Kidney tubule cell (primary cell): ENCODE measurements around the gene PZP.

Experiments
- DNase-seq: peaks from one replicate; pipeline ENCODE4 v3.0.0-alpha.2; 2018; ENCODE audit warnings: low spot score

PZP gene

DNA sequence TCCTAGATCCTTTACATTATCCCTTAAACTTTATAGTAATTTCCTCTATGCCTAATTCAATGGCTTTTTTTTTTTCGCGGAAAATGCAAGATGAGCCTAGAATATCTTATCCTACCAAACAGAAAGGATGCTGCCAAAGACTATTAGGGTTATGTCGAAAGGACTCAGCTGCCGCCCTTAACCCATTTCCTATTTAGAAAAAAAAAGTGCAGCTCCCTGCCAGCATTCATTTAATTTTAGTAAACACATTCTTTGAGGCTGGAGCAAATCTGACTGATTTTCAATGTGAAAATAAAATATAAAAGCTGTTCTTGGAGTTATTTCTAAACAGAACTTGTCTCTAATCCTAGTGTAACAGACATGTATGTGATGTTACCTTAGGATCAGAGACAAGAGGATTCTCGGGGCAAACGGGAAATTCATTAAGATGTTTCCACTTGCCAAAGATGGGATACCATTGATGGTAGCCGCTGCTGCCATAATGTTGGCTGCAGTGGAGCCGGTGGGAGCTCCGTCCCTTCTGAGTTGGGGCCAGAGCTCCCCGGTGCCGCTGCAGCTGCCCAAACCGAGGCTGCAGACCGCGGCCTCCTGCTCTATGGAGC is 84.3 kb downstream of the PZP start:
- no peak for DNase-seq

- DNase-seq = no peak
Measured at GRCh38 chr12:9122091-9122609, 86.0 kb downstream of the PZP start.

GRCh38 chr12:9120487-9121184 is 87.6 kb downstream of the PZP start:
- no peak for DNase-seq

DNA sequence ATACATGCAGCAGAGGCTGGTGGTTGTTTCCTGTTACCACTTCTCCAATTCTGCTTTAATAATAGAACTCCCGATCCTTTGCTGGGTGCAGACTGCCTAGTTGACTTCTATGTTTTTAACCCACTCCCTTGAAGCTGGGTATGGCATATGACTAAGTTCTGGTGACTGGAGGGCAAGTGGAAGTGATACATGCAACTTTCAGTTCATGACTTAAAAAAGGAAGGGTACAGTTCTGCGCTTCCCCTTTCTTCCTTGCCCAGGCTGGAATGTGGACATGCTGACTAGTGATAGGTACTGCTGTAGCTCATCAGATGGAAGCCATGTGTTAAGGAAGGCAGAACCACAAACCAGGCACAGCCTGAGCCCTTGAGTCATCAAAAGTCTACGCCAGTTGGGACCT is 90.0 kb downstream of the PZP start:
- no peak for DNase-seq

GRCh38 chr12:9115731-9116559 is 92.2 kb downstream of the PZP start, which contains the start of gene A2M:
Gene A2M, minus strand, starts transcription at chr12:9115919. Its CDS starts 70 bp downstream, at chr12:9115849.
- no peak for DNase-seq

DNA sequence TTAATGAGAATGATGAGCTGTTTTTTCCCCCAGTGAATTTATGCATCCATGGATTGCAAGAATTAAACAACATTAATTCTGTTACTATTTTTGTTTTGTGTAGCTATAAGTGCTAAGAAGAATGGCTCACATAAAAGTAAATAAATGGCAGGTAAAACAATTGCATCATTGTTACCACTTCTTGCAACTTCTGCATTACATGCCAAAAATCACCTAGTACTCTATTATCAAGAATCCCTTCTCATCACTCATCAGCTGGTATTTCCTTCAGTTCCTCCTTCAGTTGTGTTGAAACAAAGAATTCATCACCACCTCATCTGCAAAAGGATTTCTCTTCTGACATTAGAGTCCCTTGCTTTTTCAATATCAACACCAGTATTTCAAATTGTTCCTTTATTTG is 93.2 kb downstream of the PZP start:
- no peak for DNase-seq

DNA sequence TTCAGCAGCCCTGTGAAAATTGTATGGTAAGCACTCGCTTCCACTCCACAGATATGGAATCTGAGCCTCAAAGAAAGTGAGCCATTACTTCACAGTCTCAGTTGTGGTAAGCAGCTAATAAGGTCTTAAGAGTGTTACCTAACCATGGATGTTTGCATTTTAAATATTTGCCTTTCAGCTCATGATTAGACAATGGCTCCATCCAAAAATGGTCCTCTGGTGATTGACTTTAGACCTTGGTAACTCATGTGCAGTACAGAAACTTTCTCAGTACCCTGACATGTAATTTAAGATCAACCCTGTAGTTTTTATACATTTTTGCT is 94.2 kb downstream of the PZP start:
- DNase-seq = no peak

DNA sequence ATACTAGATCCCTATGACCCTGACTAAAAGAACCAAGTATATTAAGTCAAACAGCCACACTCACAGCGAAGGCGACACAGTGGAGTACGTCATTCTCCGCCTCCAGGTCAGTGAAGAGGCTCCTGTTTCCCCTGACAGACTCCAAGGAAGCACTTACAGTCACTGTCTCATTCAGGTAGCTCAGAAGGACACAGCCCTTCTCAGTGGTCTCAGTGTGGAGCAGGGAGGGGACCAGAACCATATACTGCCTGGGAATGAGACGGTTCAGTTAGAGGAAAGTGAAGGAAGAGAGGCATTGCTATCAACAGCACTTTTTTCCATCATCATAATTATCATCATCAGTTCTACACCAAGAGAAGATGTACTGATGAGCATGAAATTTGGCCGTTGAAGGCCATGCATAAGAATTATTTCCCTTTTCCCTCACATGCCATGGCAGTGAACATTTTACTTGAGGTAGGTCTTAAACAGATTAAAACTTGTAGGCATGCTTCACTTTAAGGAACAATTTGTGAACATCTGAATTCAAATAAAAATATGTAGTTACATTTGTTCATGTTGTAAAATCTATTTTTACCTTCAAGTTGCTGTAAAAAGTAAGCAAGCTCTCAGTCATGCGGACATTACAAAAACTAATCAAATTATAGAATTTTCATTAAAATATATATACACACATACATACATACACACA is 94.8 kb downstream of the PZP start:
- no peak for DNase-seq

DNA sequence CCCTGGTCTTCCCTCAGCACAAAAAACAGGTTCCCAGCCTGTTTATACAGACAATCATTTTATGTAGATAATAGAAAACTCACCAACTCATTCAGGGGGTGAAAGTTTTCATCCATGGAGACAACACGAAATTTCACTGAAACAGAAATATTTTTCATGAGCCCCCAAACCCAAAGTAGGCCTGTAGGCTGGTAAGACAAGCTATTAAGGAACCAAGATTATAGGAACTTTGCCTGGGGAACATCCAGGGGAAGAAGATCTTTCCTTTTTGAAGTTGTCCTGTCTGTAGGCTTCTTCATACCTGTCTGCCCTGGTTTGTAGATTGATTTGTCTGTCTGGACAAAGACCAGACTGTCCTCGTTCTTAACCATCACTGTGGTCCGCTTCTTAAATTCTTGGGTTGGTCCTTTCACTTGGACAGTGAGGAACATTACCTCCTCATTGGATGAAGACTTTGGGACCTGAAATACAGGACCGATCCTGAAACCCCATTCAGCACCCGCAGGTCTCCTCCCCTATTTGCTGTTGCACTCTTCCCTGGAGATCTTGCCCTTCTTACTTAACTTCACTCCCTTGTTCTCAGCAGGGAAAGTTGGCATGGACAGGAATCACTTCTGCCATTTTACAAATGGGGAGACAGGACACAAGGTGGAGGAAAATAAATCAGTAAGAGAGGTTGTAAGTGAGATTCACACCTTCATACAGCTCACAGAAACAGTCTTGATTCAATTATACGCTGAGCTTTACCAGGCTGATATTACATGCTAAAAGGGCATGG is 95.9 kb downstream of the PZP start:
- no peak for DNase-seq

- no peak for DNase-seq
Measured at GRCh38 chr12:9111525-9111924, 96.7 kb downstream of the PZP start.

GRCh38 chr12:9109737-9110491 is 98.3 kb downstream of the PZP start:
- DNase-seq = no peak

DNA sequence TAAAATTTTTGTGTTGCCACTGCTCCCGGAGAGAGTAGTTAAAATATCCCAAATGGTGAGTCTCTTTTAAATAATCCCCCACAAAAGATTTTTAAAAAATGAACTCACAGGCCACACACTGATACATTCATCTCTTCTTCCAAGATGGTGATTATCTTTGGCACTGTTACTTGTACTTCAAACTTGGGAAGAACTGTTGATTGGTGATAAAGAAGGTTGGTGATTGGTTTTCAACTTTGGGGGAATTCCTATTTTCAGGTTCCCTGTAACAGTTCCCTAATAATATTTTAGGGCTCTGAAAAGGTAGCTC is 99.0 kb downstream of the PZP start:
- DNase-seq = no peak

DNA sequence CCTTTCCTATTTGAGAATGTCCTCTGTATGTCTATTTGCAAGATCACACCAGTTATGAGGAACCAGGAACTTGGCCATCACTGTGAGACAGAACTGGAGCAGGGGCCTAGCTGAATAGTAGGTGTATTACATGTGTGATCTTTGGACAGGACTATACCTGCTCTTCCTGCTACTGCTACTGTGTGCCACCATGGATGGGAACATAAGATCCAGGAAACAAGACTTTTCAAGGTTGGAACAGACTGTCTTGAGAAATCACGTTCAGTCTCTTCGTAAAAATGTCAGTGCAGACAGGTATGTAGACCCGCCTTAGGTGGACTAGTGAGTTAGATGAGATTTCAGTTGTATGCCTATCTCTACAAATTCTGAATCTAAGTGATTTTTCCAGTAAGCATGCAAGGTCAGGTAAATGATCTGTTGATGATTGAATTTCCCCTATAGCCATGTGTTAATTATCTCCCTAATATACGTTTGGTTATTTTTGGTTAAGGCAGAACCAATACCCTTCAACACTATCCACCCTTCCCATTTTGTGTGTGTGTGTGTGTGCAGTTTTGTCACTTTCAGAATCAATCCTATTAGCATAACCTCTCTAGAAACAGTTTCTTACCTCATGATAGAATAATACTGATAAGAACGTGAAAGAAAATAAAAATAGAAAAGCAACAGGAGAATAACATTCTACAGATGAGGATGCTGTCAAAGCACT is 99.5 kb downstream of the PZP start:
- no peak for DNase-seq

GRCh38 chr12:9107542-9107873 is 100.7 kb downstream of the PZP start:
- DNase-seq = no peak

GRCh38 chr12:9106610-9107541 is 101.3 kb downstream of the PZP start:
- no peak for DNase-seq

DNA sequence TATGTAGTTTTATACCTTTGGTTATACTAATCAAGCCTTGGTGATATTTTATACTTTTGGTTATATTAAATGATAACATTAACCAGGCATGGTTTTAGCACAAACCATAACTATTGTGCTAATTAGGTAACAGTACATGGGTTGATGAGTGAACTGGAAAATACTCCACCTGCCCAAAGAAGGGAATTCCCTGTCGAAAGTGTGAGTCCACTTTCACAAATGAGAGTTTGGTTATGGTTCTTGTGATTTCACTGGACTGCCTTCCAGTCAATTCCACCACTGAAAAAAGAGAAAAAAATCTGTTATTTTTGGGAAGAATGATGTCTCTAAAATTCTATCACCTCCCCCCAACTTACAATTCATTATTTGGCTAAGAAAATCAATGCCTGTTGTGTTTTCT is 102.1 kb downstream of the PZP start:
- no peak for DNase-seq

DNA sequence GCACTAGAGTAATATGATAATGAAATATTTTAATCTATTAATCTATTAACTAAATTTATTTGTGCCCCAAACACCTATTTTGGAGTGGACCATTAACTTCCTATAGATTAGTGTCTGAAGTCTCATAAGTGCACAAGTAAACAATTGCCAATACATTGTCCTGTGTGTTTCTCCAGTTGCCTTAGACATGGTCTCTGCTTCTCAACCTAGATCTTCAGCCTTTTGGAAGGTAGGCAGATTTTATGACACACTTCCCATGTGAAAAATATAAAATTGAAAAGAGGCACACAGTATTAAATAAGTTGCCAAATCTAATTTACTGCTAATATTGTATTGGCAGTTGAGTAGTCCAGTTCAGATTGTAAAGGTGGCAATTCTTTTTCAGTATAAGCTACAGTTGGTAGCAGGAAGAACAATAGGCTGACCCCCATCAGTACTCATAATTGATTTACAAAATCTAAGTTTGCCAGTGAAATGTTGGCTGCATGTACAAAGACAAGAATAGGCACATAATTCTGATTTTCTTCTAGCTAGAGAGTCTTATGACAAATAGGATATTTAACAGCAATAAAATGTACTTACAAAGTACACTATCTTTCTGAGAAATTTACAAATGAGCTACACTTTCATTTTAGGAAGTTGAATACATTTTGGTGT is 103.3 kb downstream of the PZP start:
- DNase-seq = no peak

DNA sequence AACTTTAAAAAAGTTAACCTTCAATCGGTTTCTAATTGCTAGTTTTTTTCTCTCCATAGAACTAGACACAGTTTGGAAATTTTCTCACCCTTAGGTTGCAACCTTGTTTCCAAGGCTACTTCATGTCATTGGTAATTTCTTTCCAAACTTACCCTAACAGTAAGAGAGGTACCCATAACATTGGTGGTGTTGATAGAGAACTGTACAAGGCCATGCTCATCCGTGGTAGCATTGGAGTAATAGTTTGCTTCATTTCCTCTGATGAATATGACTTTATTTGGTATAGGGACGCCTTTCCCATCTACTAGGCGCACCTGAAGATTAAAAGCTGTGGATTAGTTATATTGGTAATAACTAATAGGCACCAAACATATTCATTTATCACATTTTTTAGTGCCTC is 104.1 kb downstream of the PZP start:
- no peak for DNase-seq
